Nephron progenitor cell (in vitro differentiated cells): ENCODE results near the gene FHOD1.
A peak's percentile ranks its signal among the peaks of the same experiment; 100 is the strongest.

Experiments
- DNase-seq: peaks from one replicate; pipeline ENCODE4 v3.0.0; 2021
- H3K27ac Mint-ChIP-seq: 2 replicates; pipeline ENCODE4 v1.8.0; 2021; ENCODE audit warnings: mild to moderate bottlenecking, moderate library complexity, mixed read lengths
- H3K27me3 Mint-ChIP-seq: 2 replicates; pipeline ENCODE4 v1.8.0; 2021; ENCODE audit warnings: mild to moderate bottlenecking, low read depth, mixed read lengths; ENCODE audit not compliant: poor library complexity
- H3K36me3 Mint-ChIP-seq: 2 replicates; pipeline ENCODE4 v1.8.0; 2021; ENCODE audit warnings: low read depth, mixed read lengths
- H3K4me1 Mint-ChIP-seq: 2 replicates; pipeline ENCODE4 v1.8.0; 2021; ENCODE audit warnings: mixed read lengths
- H3K4me3 Mint-ChIP-seq: 2 replicates; pipeline ENCODE4 v1.8.0; 2021; ENCODE audit warnings: mild to moderate bottlenecking, moderate library complexity, mixed read lengths
- H3K9me3 Mint-ChIP-seq: 2 replicates; pipeline ENCODE4 v1.8.0; 2021; ENCODE audit warnings: mild to moderate bottlenecking, moderate library complexity, mixed read lengths
- TF ChIP-seq, protein P1 (sequence below): fragments of 200-600 bp; sonication (generic); IDR thresholded peaks from 2 replicates; pipeline ENCODE4 v1.5.0; 2021; ENCODE audit warnings: antibody characterized with exemption

The FHOD1 gene

DNA sequence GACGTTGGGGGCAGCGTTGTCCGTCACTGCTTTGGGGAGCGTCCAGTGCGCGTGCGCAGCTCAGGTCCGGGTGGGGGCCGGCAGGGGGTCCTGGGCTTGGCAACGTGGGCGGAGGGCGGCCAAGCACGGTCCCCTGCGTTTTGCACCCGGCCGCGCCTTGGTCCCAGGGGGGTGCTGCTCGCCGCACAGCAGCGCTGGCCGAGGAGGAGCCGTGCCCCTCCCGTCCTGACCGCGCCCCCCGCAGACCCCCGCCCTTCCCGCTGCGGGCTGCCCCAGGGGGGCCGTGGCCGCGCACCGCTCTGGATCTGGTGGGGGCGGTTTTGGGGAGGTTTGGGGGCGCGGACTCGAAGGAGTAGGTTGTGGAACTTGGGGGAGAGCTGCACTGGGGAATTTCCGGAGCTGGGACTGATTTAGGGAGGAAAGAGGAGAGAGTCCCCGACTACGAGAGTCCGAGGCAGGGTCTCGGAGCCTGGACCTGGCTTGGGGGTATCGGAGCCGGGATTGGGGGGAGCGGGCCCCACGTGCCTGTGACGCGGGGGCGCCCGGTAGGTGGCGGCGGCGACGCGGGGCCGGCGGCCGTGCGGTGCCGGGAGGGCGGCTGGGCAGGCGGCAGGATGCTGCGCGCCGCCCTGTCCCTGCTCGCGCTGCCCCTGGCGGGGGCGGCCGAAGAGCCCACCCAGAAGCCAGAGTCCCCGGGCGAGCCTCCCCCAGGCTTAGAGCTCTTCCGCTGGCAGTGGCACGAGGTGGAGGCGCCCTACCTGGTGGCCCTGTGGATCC, 1.3 kb upstream of the FHOD1 start, which contains the start of gene SLC9A5:
Gene SLC9A5 (plus strand): TSS at position 579 of the 777 bp plus-strand sequence. CDS start 36 bp downstream, at position 615.
- Mint-ChIP-seq H3K36me3 (no peaks in the 10 kb centered on the region), H3K27me3 (peaks cover 53% of the 10 kb centered on the region), H3K4me1 (peaks cover 45% of the 10 kb centered on the region), H3K27ac (no peak within 1 kb of the TSS), H3K4me3 (peak within 1 kb of the TSS; percentile 83), H3K9me3 (no peaks in the 10 kb centered on the region)
- DNase-seq, result peak; percentile 56
- TF ChIP-seq, protein P1, sequence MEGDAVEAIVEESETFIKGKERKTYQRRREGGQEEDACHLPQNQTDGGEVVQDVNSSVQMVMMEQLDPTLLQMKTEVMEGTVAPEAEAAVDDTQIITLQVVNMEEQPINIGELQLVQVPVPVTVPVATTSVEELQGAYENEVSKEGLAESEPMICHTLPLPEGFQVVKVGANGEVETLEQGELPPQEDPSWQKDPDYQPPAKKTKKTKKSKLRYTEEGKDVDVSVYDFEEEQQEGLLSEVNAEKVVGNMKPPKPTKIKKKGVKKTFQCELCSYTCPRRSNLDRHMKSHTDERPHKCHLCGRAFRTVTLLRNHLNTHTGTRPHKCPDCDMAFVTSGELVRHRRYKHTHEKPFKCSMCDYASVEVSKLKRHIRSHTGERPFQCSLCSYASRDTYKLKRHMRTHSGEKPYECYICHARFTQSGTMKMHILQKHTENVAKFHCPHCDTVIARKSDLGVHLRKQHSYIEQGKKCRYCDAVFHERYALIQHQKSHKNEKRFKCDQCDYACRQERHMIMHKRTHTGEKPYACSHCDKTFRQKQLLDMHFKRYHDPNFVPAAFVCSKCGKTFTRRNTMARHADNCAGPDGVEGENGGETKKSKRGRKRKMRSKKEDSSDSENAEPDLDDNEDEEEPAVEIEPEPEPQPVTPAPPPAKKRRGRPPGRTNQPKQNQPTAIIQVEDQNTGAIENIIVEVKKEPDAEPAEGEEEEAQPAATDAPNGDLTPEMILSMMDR, result no peak

DNA sequence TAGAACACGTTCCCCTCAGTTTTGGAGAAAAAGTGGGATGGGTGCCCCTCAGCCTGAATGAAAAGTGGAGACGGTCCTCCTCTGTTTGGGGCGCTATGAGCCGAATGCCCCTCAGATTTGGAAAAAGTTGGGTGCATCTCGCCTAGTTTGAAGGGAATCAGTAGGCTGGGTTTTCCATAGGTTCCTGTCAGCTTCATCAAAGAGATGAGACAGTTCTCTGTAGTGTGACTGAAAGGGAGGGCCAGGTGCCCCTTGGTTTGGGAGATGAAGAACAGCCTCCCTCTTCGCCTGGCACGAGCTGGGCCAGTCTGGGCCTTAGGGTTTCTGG, 756 bp upstream of the FHOD1 start:
- no peaks in the 10 kb centered on the region for H3K36me3 Mint-ChIP-seq
- no peak for DNase-seq
- TF ChIP-seq, protein P1, result no peak
- H3K27me3 Mint-ChIP-seq, result peaks cover 53% of the 10 kb centered on the region
- peak overlapping the region; percentile 81 for H3K4me3 Mint-ChIP-seq
- no peaks in the 10 kb centered on the region for H3K9me3 Mint-ChIP-seq
- peaks cover 45% of the 10 kb centered on the region for H3K4me1 Mint-ChIP-seq
- H3K27ac Mint-ChIP-seq, result no peak overlapping the region

DNA sequence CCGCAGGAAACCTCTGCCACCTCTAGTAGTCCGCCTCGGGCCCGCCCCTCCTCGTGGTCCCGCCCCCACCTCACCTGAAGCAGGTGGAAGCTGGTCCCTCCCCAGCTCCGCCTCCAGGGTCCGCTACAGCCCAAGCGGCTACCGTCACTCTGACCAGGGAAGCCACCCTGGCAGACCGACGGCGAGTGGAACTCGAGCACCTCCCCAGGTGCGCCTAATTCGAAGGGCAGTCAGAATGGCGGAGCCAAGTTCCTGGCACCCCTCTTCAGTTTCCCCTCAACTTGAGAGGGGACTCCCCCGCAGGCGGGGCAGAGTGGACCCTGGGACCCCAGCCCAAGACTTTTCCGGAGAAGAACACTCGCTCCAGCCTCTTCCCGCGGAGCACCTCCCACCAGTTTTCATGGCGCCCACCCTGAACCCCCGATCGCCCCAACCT, 507 bp downstream of the FHOD1 start:
- Mint-ChIP-seq H3K4me1 (peaks cover 45% of the 10 kb centered on the region), H3K4me3 (peak overlapping the region; percentile 81), H3K27me3 (peaks cover 42% of the 10 kb centered on the region), H3K27ac (no peak overlapping the region), H3K36me3 (no peaks in the 10 kb centered on the region), H3K9me3 (no peaks in the 10 kb centered on the region)
- TF ChIP-seq, protein P1, result no peak
- DNase-seq, result peak; percentile 48

DNA sequence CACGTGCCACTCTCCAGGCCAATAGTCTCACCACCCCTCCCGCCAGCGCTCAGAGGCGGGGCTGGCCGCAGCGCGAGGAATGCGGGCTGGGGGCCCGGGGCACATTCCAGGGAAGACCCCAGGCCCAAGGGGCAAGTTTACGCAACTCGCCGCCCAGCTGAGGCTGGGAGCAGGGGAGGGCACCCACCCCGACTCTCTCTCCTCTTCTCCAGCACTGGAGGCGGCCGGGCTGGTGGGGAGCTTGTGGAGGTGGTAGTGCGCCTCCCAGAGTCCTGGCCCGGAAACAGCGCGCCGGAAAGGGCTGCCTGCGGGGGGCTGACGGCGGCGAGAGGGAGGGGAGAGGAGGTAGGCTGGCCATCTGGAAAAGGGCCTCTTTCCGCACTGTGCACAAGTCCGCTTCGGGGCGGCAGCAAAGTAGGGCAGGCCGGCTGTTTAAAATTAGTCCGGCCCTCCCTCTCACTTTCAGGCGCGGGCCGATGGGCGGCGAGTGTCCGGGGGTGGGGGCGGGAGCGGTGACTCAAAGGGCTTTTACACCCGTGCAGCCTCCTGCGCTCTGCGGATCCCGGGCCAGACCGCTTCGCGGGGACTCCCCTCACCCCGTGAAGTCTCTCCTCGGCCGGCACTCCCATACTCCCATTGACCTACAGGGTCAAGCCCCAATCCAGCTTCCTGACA, 1.1 kb downstream of the FHOD1 start:
- Mint-ChIP-seq H3K27me3 (peaks cover 39% of the 10 kb centered on the region), H3K9me3 (no peaks in the 10 kb centered on the region), H3K4me1 (peaks cover 49% of the 10 kb centered on the region), H3K36me3 (no peaks in the 10 kb centered on the region), H3K4me3 (peak overlapping the region; percentile 81), H3K27ac (no peak overlapping the region)
- peak; percentile 85 for DNase-seq
- TF ChIP-seq, protein P1, result no peak

DNA sequence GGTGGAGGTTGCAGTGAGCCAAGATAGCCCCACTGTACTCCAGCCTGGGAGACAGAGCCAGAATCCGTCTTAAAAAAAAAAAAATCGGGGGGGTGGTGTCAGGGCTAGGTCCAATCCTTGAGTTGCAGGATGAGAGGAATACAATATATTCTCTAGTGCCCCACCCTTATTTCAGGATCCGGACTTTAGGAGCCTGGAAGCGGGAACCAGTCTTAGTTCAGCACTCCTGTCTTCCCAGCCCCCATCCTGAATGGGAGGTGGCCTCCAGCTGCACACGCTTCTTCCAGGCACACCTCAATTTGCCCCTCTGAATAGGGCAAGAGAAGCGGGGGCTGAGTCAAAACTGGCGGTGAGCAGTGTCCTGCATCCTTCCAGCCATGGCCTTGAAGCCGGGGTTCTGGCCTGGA, 1.6 kb downstream of the FHOD1 start:
- H3K27me3 Mint-ChIP-seq, result peaks cover 33% of the 10 kb centered on the region
- no peaks in the 10 kb centered on the region for H3K9me3 Mint-ChIP-seq
- peak overlapping the region; percentile 81 for H3K4me3 Mint-ChIP-seq
- H3K4me1 Mint-ChIP-seq, result peaks cover 51% of the 10 kb centered on the region
- no peak overlapping the region for H3K27ac Mint-ChIP-seq
- no peak for DNase-seq
- H3K36me3 Mint-ChIP-seq, result no peaks in the 10 kb centered on the region
- TF ChIP-seq, protein P1, result no peak
